HG03571 (cell line): ENCODE results near the gene RERE.
A peak's percentile ranks its signal among the peaks of the same experiment; 100 is the strongest.

Experiments
- ATAC-seq: cut with Tn5 transposase; IDR thresholded peaks from one replicate; pipeline ENCODE4 v1.9.1; 2021; ENCODE audit not compliant: unreplicated experiment

RERE gene

GRCh38 chr1:8584316-8584715, 233.1 kb downstream of the RERE start:
- no peak for ATAC-seq

GRCh38 chr1:8583031-8583430, 234.4 kb downstream of the RERE start:
- ATAC-seq: no peak

GRCh38 chr1:8580566-8580965, 236.9 kb downstream of the RERE start:
- ATAC-seq: no peak

- no peak for ATAC-seq
Measured at GRCh38 chr1:8578936-8579335, 238.5 kb downstream of the RERE start.

GRCh38 chr1:8578132-8578877, 239.1 kb downstream of the RERE start:
- ATAC-seq: no peak

- no peak for ATAC-seq
Measured at GRCh38 chr1:8574985-8575384, 242.5 kb downstream of the RERE start.

GRCh38 chr1:8572106-8572505, 245.3 kb downstream of the RERE start:
- ATAC-seq: no peak

- ATAC-seq: no peak
Measured at GRCh38 chr1:8571200-8571984, 246.0 kb downstream of the RERE start.

- ATAC-seq: no peak
Measured at GRCh38 chr1:8570465-8570864, 247.0 kb downstream of the RERE start.

- ATAC-seq: no peak
Measured at GRCh38 chr1:8569242-8569641, 248.2 kb downstream of the RERE start.

GRCh38 chr1:8568837-8569236, 248.6 kb downstream of the RERE start:
- no peak for ATAC-seq

GRCh38 chr1:8567146-8567545, 250.3 kb downstream of the RERE start:
- ATAC-seq: no peak

- ATAC-seq: no peak
Measured at GRCh38 chr1:8565802-8566201, 251.6 kb downstream of the RERE start.

- ATAC-seq: no peak
Measured at GRCh38 chr1:8563944-8564537, 253.4 kb downstream of the RERE start.

GRCh38 chr1:8562881-8563865, 254.3 kb downstream of the RERE start:
- no peak for ATAC-seq

GRCh38 chr1:8562222-8562621, 255.2 kb downstream of the RERE start:
- no peak for ATAC-seq

- peak; percentile 49 for ATAC-seq
Measured at GRCh38 chr1:8560611-8561544, 256.6 kb downstream of the RERE start.

GRCh38 chr1:8560035-8560434, 257.4 kb downstream of the RERE start:
- no peak for ATAC-seq

- ATAC-seq: no peak
Measured at GRCh38 chr1:8555582-8555981, 261.9 kb downstream of the RERE start.
